Subcutaneous abdominal adipose tissue (tissue), 5 donors: ENCODE data around the gene DNAJC2.
"Not testable (repeated sequence)": the region's sequence is repeated elsewhere in the genome, so short reads cannot be mapped to it uniquely, and the experiment has no call there.

ENCODE experiments used
- H3K27ac ChIP-seq: one replicate; pipeline ENCODE4 v1.7.0; 2013; ENCODE audit warnings: low read depth, mild to moderate bottlenecking, inconsistent platforms, low read length, moderate library complexity
- H3K27me3 ChIP-seq, 5 donors: one replicate each; pipeline ENCODE4 v1.7.0; 2013; ENCODE audit warnings: low read length in 5 of 5, inconsistent platforms in 1 of 5; ENCODE audit not compliant: control insufficient read depth in 5 of 5, insufficient read depth in 4 of 5
- H3K36me3 ChIP-seq, 5 donors: one replicate each; pipeline ENCODE4 v1.7.0; 2013; ENCODE audit warnings: low read length in 5 of 5; ENCODE audit not compliant: control insufficient read depth in 5 of 5, insufficient read depth in 5 of 5
- H3K4me1 ChIP-seq, 5 donors: one replicate each; pipeline ENCODE4 v1.7.0; 2013; ENCODE audit warnings: low read length in 5 of 5, mild to moderate bottlenecking in 3 of 5, moderate library complexity in 1 of 5; ENCODE audit not compliant: control insufficient read depth in 5 of 5, insufficient read depth in 5 of 5
- H3K4me3 ChIP-seq, 5 donors: one replicate each; pipeline ENCODE4 v1.7.0; 2013; ENCODE audit warnings: low read length in 5 of 5, low read depth in 1 of 5
- H3K9ac ChIP-seq, 5 donors: one replicate each; pipeline ENCODE4 v1.7.0; 2013; ENCODE audit warnings: low read length in 5 of 5, mild to moderate bottlenecking in 4 of 5, moderate library complexity in 3 of 5
- H3K9me3 ChIP-seq, 5 donors: one replicate each; pipeline ENCODE4 v1.7.0; 2013; ENCODE audit warnings: low read length in 5 of 5; ENCODE audit not compliant: control insufficient read depth in 5 of 5
- donor health status: healthy.
- donor health status: healthy.
- donor health status: healthy.
- donor health status: healthy.
- donor health status: healthy.

The DNAJC2 gene

DNA sequence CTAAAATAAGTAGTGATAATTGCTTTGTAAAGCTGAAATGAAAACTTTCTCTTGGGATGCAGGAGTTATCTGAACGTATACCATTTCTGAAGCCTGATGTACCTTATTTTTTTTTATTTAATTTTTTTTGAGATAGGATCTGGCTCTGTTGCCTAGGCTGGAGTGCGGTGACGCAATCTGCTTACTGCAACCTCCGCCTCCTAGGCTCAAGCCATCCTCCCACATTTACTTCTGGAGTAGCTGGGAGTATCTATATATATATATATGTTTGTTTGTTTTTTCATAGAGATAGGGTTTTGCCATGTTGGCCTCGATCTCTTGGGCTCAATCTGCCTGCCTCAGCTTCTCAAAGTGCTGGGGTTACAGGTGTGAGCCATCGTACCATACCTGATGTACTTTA is 44.9 kb downstream of the DNAJC2 start:
- peaks cover 27 to 48% (median 36%) of the 10 kb centered on the region in 5 donors for H3K36me3 ChIP-seq
- H3K4me1 ChIP-seq: peaks cover 8 to 20% (median 15%) of the 10 kb centered on the region in 5 donors
- H3K27me3 ChIP-seq: no peaks in the 10 kb centered on the region
- no peak overlapping the region for H3K4me3 ChIP-seq
- no peaks in the 10 kb centered on the region for H3K9me3 ChIP-seq
- H3K27ac ChIP-seq: no peak overlapping the region
- H3K9ac ChIP-seq: no peak overlapping the region

DNA sequence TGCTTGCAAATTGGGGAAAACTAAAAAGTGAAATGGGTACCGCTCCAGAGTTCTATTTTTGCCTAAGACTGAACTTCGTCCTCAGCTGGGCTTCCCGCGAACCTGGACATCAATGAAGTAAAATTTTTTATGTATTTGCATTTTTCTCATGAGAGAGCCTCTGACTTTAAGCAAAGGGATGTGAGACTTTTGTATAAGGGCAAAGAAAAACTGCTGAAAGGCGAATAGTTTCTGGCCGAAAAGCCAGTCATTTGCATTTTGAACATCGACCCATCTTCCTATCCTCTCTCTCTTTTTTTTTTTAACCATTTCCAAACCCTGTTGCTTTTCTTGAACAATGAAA is 46.8 kb downstream of the DNAJC2 start:
- Histone ChIP-seq H3K4me1 (peaks cover 8 to 20% (median 15%) of the 10 kb centered on the region in 5 donors), H3K4me3 (peak overlapping the region; percentile 78 to 95 (median 87)), H3K27me3 (no peaks in the 10 kb centered on the region), H3K27ac (peak overlapping the region; percentile 82), H3K9me3 (no peaks in the 10 kb centered on the region), H3K9ac (peak overlapping the region in 4 of 5 donors; percentile 79 to 91 (median 86)), H3K36me3 (peaks cover 19 to 32% (median 23%) of the 10 kb centered on the region in 5 donors)

DNA sequence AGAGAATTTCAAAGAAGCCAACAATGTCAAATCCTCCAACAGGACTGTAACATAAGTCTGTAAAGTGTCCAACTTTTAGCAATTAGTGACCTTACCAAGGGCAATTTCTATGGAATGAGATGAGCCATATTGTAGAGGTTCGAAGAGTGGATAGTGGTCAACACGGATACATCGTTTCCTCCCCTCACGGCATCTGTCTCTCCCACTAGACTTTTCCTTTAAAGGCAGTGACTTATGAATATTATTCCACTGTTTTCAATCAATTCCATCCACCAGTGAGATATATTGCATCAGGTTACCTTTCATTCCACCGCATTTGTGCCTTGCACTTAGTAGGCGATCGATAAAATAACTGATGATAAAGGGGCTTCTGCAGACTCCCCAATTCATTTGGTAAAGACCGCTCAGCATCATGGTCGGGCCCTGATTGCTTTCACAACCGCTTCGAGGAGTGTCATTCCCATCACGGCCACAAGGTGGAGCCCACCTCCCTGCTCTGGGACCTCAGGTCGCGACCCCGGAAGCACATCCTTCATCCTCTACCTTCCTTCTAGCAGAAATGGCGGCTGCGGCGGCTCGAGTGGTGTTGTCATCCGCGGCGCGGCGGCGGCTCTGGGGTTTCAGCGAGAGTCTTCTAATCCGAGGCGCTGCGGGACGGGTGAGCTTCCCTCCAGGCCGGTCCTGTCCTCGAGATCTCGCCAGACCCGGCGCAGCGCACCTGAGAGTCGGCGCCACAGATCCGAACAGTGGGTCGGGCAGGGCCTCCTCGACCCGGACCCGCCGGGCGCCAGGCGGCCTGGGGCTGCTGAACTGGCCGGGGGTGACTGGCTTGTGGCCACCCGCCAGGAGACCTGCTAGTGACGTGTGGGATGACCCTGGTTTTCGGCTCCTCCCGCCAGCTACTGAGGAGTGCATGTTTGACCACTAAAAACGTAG is 47.4 kb downstream of the DNAJC2 start, which contains the start of gene PMPCB:
PMPCB (plus strand) TSS at position 535 of the 936 bp plus-strand sequence; CDS start at position 560, 25 bp downstream.
- Histone ChIP-seq H3K4me3 (peak within 1 kb of the TSS; percentile 78 to 95 (median 87)), H3K36me3 (peaks cover 16 to 26% (median 19%) of the 10 kb centered on the region in 5 donors), H3K27ac (peak within 1 kb of the TSS; percentile 82), H3K4me1 (peaks cover 8 to 20% (median 15%) of the 10 kb centered on the region in 5 donors), H3K9me3 (no peaks in the 10 kb centered on the region), H3K9ac (peak within 1 kb of the TSS in 4 of 5 donors; percentile 79 to 91 (median 86)), H3K27me3 (no peaks in the 10 kb centered on the region)

DNA sequence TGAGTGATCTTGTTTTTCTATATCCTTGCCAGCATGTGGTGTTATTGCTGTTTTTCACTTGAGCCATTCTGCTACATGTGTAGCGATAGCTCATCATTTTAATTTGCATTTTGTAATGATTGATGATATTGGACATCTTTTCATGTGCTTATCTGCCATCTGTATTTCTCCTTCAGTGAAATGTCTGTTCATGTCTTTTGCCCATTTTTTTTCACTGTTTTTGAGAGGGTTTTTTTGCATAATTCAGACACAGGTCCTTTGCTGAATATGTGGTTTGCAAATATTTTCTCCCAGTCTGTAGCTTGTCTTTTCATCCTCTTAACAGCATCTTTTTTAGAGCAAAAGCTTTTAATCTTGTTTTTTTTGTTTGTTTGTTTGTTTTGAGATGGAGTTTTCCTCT is 51.0 kb downstream of the DNAJC2 start:
- Histone ChIP-seq H3K9me3 (no peaks in the 10 kb centered on the region), H3K9ac (no peak overlapping the region), H3K27ac (no peak overlapping the region), H3K27me3 (peaks cover 0 to 2% (median 0%) of the 10 kb centered on the region in 5 donors), H3K4me3 (no peak overlapping the region), H3K36me3 (no peaks in the 10 kb centered on the region), H3K4me1 (peaks cover 6 to 16% (median 9%) of the 10 kb centered on the region in 5 donors)

DNA sequence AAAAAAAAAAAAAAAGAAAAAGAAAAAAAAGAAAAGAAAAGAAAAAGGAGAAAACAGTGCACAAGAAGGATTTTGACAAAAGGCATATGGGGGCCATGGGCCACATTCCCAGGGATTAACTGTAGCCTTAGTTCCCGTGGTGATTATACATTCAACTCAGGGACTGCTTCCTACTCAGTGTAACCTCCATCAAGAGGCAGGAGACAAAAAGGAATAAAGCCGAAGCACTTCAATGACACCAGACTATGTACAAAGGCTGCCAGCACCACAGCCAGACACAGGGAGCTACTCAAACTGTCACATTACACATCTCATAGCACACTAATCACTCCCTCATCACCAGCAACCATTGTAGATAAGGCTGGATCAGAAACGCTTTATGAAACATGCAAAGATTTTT is 52.4 kb downstream of the DNAJC2 start:
- H3K4me1 ChIP-seq: peaks cover 0 to 5% (median 0%) of the 10 kb centered on the region in 5 donors
- H3K36me3 ChIP-seq: no peaks in the 10 kb centered on the region
- no peak overlapping the region for H3K4me3 ChIP-seq
- no peaks in the 10 kb centered on the region for H3K9me3 ChIP-seq
- no peak overlapping the region for H3K27ac ChIP-seq
- H3K27me3 ChIP-seq: peaks cover 0 to 2% (median 0%) of the 10 kb centered on the region in 5 donors
- H3K9ac ChIP-seq: no peak overlapping the region

DNA sequence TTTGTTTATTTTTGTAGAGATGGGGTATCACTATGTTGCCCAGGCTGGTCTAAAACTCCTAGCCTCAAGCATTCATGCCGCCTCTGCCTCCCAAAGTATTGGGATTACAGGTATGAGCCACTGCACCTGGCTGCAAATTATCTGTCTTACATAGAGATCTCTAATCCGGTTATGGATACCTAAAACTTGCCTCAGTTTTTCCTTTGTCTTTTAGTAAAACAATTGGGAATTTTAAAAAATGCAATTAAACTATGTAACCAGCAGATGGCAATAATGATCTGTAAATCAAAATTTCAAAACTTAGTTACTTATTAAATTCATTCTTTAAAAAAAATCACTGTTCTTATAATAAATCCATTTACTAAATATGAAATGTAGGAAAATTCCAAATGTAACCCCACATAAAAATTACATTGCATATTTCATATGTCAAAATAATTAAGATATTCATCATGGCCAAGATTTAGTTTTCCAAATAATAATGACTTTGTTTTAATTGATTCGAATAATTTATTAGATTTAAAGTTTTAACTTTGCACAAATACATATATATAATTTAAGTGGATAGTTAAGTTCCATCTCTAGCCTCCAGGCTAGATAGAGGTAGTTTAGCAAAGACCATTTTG is 61.7 kb downstream of the DNAJC2 start:
- H3K9ac ChIP-seq, H3K4me3 ChIP-seq, H3K9me3 ChIP-seq: not testable (repeated sequence)

DNA sequence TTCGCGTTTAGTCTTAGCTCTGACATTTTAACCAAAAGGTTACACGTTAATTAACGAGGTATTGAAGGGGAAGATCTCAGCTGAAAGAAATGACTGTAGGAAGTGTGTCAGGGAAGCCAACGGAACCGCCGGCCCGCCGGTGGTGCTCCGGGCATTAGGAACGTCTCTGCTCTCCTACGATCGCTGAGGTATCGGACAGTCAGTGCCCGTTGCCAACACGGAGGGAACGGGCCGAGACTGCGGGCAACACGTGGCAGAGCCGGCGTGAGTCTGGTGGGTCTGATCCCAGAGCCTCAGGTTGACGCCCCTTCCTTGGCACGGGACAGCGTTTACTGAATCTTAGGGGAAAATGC is 63.8 kb downstream of the DNAJC2 start:
- Histone ChIP-seq H3K4me1 (peaks cover 0 to 18% (median 16%) of the 10 kb centered on the region in 5 donors), H3K9ac (peak overlapping the region in 2 of 5 donors; percentile 30 to 52), H3K4me3 (peak overlapping the region in 4 of 5 donors; percentile 66 to 75 (median 70))
- not testable (repeated sequence) for H3K27me3 ChIP-seq, H3K36me3 ChIP-seq, H3K9me3 ChIP-seq, H3K27ac ChIP-seq

More for the DNA sequence above, 61.7 kb downstream of the DNAJC2 start:
- H3K27me3 ChIP-seq, H3K27ac ChIP-seq, H3K36me3 ChIP-seq: not testable (repeated sequence)
- peaks cover 0 to 18% (median 16%) of the 10 kb centered on the region in 5 donors for H3K4me1 ChIP-seq

DNA sequence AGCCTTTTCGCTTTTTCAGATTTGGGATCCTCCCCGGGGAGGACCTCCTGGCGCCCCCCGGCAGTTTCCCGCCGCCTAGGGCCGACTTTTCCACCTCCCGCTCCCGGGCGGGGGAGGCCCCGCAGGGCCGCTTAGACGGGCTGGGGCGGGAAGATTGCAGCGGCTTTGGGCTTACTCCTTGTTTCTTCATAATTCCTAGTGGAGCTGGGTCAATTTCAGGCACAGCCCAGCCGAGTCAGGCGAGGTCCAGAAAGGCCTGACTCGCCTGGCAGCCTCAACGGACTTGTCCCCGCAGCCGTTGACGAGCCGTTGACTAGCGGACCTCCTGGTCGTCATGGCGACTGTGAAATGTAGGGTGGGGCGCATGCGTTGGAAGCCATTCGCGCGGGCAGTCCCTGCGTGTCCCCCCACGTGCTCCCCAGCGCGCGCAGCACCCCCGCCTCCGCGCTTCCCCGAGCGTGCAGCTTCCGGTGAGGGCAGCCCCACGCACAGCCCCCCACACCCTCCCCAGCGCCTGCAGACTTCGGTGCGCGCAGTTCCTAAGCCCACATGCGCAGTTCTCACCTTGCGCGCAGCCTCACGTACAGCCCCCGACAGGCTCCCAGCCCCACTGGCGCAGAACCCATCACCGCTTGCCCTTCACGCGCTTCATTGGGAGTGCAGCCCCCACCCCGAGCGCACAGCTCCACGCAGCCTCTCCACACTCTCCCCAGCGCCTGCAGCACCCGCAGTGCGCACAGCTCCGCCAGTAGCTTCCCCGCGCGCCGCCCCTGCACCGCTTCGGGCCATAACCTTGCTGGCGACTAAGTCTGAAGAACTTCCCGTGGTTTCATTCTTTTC is 64.4 kb downstream of the DNAJC2 start:
- Histone ChIP-seq H3K9ac (peak overlapping the region in 2 of 5 donors; percentile 39 to 52), H3K4me3 (peak overlapping the region; percentile 66 to 75 (median 71)), H3K4me1 (peaks cover 0 to 18% (median 16%) of the 10 kb centered on the region in 5 donors)
- not testable (repeated sequence) for H3K27ac ChIP-seq, H3K9me3 ChIP-seq, H3K27me3 ChIP-seq, H3K36me3 ChIP-seq

DNA sequence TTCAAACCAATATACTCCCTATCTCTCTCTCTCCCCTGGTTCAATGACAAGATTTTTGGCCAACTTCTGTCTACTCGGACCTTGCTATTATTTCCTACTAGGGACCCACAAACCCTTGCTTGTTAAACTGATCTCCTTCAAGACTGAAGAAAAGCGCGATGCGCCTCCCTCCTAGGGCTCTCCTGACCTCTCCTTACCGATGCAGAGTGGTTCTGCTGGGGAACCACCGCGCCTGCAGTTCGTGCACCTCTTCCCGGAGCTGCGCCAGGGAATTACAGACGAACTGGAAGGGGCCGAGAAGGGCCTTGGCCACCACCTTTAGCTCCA is 65.0 kb downstream of the DNAJC2 start:
- Histone ChIP-seq H3K4me3 (peak overlapping the region; percentile 66 to 75 (median 71)), H3K4me1 (peaks cover 0 to 18% (median 16%) of the 10 kb centered on the region in 5 donors), H3K9ac (peak overlapping the region in 1 of 5 donors; percentile 47)
- H3K27ac ChIP-seq, H3K27me3 ChIP-seq, H3K36me3 ChIP-seq, H3K9me3 ChIP-seq: not testable (repeated sequence)
